ENCODE data around the gene HOMEZ.
A peak's percentile ranks its signal among the peaks of the same experiment; 100 is the strongest.
"Not testable (repeated sequence)": the region's sequence is repeated elsewhere in the genome, so short reads cannot be mapped to it uniquely, and the experiment has no call there.

HOMEZ gene

DNA sequence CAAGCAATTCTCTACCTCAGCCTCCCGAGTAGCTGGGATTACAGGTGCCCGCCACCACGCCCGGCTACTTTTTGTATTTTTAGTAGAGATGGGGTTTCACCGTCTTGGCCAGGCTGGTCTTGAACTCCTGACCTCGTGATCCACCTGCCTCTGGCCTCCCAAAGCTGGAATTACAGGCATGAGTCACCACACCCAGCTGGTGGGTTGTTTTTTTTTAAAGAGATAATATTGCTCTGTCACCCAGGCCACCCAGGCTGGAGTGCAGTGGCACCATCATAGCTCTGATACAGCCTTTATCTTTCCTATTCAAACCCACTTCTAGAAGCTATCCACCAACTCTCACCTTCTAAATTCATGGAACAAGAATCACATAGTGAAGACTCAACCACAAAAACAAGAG is 8.0 kb downstream of the HOMEZ start:
- not testable (repeated sequence) for DNase-seq

GRCh38 chr14:23277189-23277588 is 8.7 kb downstream of the HOMEZ start:
- DNase-seq, result no peak

DNA sequence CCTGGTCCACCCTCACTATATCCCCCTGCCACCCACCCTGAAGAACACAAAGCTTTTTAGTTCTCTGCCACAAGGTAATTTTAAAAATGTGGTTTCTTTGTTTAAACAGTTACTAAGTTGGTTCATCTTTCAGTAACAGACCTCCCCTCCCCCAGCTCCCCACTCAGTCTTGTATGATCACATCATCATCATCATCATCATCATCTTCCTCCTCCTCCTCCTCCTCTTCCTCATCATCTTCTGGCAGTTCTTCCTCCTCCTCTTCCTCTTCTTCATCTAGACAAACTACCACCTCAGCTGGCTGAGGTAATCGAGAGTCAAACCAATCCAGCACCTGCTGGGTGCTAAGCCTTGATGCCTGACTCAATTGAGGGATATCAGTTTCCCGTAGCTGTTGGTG is 10.5 kb downstream of the HOMEZ start:
- DNase-seq, result no peak

DNA sequence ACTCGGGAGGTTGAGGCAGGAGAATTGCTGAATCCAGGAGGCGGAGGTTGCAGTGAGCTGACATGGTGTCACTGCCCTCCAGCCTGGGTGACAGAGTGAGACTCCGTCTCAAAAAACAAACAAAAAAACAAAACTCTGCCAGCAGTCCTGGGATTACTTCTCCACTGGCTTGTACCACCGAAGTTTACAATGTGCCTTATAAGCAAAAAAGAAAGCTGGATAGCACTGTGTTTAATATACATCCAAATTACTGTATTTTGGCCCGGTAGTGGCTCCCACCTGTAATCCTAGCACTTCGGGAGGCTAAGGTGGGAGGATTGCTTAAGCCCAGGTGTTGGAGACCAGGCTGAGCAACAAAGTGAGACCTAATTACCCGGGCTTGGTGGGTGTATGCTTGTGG is 16.7 kb downstream of the HOMEZ start:
- no peak for DNase-seq

DNA sequence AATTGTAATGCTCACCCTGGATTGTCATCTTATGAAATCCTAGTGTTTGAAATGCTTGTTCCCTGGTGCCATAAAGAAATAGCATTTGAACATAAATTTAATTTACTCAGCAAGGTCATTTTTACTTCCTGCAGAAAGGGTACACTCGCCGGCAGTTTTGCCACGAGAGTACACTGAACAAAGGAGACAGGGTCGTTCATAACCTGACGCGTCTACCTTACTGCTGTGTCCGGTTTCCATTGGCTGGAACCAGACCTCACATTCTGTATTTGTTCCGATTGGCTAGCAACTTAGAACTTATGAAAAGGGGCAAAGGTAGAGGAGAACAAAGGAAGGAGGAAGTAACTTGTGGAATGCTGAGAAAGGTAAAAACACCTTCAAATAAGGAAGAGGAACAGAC is 25.1 kb downstream of the HOMEZ start:
- not testable (repeated sequence) for DNase-seq

GRCh38 chr14:23259426-23259825 is 26.5 kb downstream of the HOMEZ start:
- no peak for DNase-seq

DNA sequence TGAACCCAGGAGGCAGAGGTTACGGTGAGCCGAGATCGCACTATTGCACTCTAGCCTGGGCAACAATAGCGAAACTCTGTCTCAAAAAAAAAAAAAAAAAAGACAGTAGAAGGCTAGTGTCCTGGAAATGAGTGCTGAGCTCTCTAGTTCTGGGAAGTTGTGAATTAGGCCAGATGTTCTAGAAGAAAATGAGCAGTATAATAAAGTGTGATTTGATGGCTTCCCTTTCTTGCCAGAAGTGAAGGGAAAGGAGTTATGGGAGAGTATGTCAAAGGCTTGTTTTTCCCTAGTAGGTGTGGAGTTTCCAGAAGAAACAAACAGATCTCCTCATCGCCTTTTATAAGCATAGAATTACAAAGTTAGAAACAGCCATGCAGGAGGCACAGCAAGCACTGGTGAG is 27.7 kb downstream of the HOMEZ start:
- DNase-seq, result no peak

- no peak for DNase-seq
Observed at GRCh38 chr14:23252420-23253333, 33.3 kb downstream of the HOMEZ start.

- no peak for DNase-seq
Observed at GRCh38 chr14:23252006-23252405, 33.9 kb downstream of the HOMEZ start.

DNA sequence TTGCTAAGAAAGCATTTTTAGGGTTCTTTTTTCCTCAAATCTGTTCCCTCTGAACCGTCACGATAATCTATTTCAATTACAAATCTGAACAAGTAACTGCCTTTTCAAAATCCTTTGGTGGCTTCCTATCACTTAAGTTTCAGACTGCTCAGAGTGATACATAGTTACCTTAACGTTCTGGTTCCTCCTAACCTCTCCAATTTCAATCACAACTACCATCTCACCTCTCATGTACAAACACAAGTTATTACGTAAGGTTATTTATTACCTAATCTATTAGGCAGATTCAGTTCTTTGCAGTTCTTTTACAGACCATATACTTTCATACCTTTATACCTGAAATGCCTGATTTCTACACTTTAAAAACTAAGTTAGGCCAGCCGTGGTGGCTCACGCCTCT is 36.1 kb downstream of the HOMEZ start:
- DNase-seq, result no peak

GRCh38 chr14:23248601-23249000 is 37.3 kb downstream of the HOMEZ start:
- DNase-seq, result no peak

DNA sequence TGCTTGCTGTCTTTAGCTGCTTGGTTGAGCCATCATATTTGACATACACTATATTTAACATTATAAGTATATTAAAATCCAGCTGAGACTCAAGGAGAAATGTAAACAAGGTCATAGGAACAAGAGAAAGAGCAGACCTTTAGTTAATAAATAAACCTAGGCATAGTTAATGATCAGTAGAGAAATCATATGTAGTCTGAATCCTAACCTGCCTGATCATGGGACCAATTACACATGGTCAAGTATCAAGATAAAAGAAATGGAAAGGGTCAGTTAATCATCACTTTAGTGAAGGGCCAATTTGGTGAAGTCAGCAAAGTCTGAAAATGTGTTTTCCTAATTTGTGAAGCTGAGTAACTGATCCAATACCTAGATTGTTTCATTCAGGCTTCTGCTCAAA is 40.6 kb downstream of the HOMEZ start:
- no peak for DNase-seq

GRCh38 chr14:23243066-23243465 is 42.9 kb downstream of the HOMEZ start:
- DNase-seq, result no peak

DNA sequence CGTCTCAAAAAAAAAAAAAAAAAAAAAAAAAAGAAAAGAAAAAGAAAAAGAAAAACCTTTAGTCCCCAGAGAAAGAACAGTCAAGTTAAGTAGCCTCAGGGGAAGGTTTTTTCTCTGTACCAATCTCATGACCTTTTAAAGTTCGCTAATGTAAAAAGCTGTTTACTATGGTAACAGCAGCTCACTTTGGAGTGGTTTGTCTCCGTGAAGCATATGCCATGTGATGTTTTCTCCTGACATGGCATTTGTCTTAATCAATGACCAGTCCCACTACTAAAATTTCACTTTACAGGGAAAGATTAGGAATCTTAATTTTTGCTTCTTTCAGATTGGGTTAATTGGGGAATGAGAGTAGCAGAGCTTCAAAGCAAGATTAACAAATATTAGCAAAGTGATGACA is 43.9 kb downstream of the HOMEZ start:
- no peak for DNase-seq

- DNase-seq, result not testable (repeated sequence)
Observed at GRCh38 chr14:23241061-23241715, 44.7 kb downstream of the HOMEZ start.

DNA sequence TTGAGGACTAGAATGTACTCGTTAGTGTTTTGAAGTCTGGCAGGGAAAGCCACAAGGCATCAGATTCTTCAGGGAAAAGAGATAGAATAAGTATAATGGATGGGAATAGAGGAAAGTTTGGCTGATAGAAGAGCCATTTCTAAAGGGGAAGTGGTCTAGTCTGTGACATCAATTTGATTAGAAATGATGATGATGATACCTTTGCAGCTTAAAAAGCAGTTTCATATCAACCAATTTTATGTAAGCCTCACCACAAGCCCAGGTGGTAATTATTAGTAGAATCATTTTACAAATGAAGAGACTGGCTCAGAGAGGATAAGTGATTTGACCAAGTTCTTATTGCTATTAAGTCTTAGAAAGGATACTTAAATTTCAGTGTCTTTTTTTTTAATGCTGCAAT is 45.3 kb downstream of the HOMEZ start:
- DNase-seq, result no peak

DNA sequence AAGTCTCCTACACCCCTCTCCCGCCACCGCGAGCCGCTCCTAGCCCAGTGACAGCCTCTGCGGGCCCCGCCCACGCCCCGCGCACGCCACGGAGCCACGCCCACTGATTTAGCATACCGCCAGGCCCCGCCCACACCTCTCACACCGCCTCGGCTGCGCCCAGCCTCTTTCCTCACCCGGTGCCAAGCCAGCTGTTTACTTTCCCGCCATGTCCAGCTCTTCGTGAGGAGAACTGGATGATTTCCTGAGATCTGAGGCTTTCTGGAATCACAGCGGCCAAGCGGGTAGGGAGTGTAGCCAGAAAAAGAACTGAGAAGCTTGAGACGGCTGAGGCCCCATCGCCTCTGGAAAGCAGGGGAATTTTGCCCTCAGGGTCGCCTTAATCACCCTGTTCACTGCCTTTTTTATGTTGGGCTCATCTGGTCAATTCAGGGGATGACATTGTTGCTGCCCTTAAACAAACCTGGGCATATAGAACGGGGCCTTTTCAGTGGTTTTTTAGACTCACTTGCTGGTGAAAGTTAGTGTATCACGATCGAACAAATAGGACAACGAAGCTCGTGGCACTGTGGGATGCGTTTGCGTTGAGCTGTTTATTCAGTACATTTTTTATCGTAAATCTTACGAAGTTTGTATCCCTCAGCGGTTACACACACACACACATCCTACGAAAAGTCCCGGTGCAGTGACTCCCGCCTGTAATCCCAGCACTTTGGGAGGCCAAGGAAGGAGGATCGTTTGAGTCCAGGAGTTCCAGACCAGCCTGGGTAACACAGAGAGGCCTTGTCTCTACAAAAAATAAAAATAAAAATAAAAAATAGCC is 47.9 kb downstream of the HOMEZ start, which contains the start of gene RNF212B:
RNF212B (plus strand) TSS at position 165 of the 823 bp plus-strand sequence. CDS start 2,410 bp downstream, outside the sequence.
- peak; percentile 68 for DNase-seq

GRCh38 chr14:23232241-23232808 is 53.6 kb downstream of the HOMEZ start:
- not testable (repeated sequence) for DNase-seq

- no peak for DNase-seq
Observed at GRCh38 chr14:23228812-23229211, 57.1 kb downstream of the HOMEZ start.

GRCh38 chr14:23227566-23227965 is 58.4 kb downstream of the HOMEZ start:
- no peak for DNase-seq

- not testable (repeated sequence) for DNase-seq
Observed at GRCh38 chr14:23224958-23225357, 61.0 kb downstream of the HOMEZ start.

All from CD4-positive, alpha-beta T cell treated with Interleukin-21 for 1 hour (primary cell).